Activated naive CD4-positive, alpha-beta T cell treated with anti-CD3 and anti-CD28 coated beads for 36 hours (primary cell): ENCODE results near the gene NKX6-2. TPM values are rescaled to one million over a fixed set of nuclear protein-coding genes. Genes with fewer than 3 reads are reported as not detected.
"Not testable (repeated sequence)": the region's sequence is repeated elsewhere in the genome, so short reads cannot be mapped to it uniquely, and the experiment has no call there.

Experiments
- CTCF ChIA-PET: fragments of 350-600 bp; sonication (Branson Sonifier 250); formaldehyde crosslinking; loops from one replicate; lab custom pipeline; 2021; ENCODE audit warnings: antibody characterized with exemption; lab: Charles Lee
- DNase-seq: peaks from one replicate; pipeline ENCODE4 v3.0.0-alpha.2; 2020
- H3K27ac Mint-ChIP-seq: one replicate; pipeline ENCODE4 v1.8.0; 2021; ENCODE audit warnings: mild to moderate bottlenecking, mixed read lengths
- H3K27me3 Mint-ChIP-seq: one replicate; pipeline ENCODE4 v1.8.0; 2021; ENCODE audit warnings: low read depth, mixed read lengths
- H3K36me3 Mint-ChIP-seq: one replicate; pipeline ENCODE4 v1.8.0; 2021; ENCODE audit warnings: low read depth, mixed read lengths
- H3K4me1 Mint-ChIP-seq: one replicate; pipeline ENCODE4 v1.8.0; 2021; ENCODE audit warnings: low read depth, mixed read lengths
- H3K4me3 Mint-ChIP-seq: one replicate; pipeline ENCODE4 v1.8.0; 2021; ENCODE audit warnings: mild to moderate bottlenecking, moderate library complexity, mixed read lengths
- H3K9me3 Mint-ChIP-seq: one replicate; pipeline ENCODE4 v1.8.0; 2021; ENCODE audit warnings: mixed read lengths
- intact Hi-C: fragments of 100-400 bp; cut with micrococcal nuclease; formaldehyde crosslinking; loops from one replicate; pipeline ENCODE4 v1.15.1; 2023
- total RNA-seq, 2 experiments: library from RNA; stranded (reverse); gene quantifications; one replicate each; pipeline ENCODE4 v1.2.3, GENCODE V29; 2021

NKX6-2 gene
- total RNA-seq, 2 experiments from 2014 or later = not detected

GRCh38 chr10:132749371-132749795, 36.6 kb downstream of the NKX6-2 start:
- CTCF ChIA-PET = no interaction called here

GRCh38 chr10:132748545-132749370, 37.2 kb downstream of the NKX6-2 start:
- no peaks in the 10 kb centered on the region for H3K27me3 Mint-ChIP-seq
- peak overlapping the region; percentile 24 for H3K27ac Mint-ChIP-seq
- no peaks in the 10 kb centered on the region for H3K9me3 Mint-ChIP-seq
- H3K36me3 Mint-ChIP-seq = peaks cover 6% of the 10 kb centered on the region
- no peaks in the 10 kb centered on the region for H3K4me1 Mint-ChIP-seq
- intact Hi-C loops = no loop called here
- DNase-seq = no peak
- no peak overlapping the region for H3K4me3 Mint-ChIP-seq
- CTCF ChIA-PET = no interaction called here

More at GRCh38 chr10:132749371-132749795, 36.6 kb downstream of the NKX6-2 start:
- DNase-seq = no peak
- H3K9me3 Mint-ChIP-seq = no peaks in the 10 kb centered on the region
- H3K4me1 Mint-ChIP-seq = no peaks in the 10 kb centered on the region
- peaks cover 10% of the 10 kb centered on the region for H3K36me3 Mint-ChIP-seq
- H3K27ac Mint-ChIP-seq = no peak overlapping the region
- intact Hi-C loops = no loop called here
- no peak overlapping the region for H3K4me3 Mint-ChIP-seq
- no peaks in the 10 kb centered on the region for H3K27me3 Mint-ChIP-seq

- peaks cover 3% of the 10 kb centered on the region for H3K36me3 Mint-ChIP-seq
- H3K4me3 Mint-ChIP-seq = no peak overlapping the region
- H3K9me3 Mint-ChIP-seq = no peaks in the 10 kb centered on the region
- no peak for DNase-seq
- intact Hi-C loops = no loop called here
- peak overlapping the region; percentile 24 for H3K27ac Mint-ChIP-seq
- CTCF ChIA-PET = no interaction called here
- H3K27me3 Mint-ChIP-seq = no peaks in the 10 kb centered on the region
- H3K4me1 Mint-ChIP-seq = no peaks in the 10 kb centered on the region
Measured at GRCh38 chr10:132748135-132748534, 37.8 kb downstream of the NKX6-2 start.

- no peak for DNase-seq
- CTCF ChIA-PET = no interaction called here
- H3K4me3 Mint-ChIP-seq = no peak overlapping the region
- no peaks in the 10 kb centered on the region for H3K4me1 Mint-ChIP-seq
- no peaks in the 10 kb centered on the region for H3K27me3 Mint-ChIP-seq
- intact Hi-C loops = no loop called here
- peaks cover 2% of the 10 kb centered on the region for H3K36me3 Mint-ChIP-seq
- no peaks in the 10 kb centered on the region for H3K9me3 Mint-ChIP-seq
- H3K27ac Mint-ChIP-seq = no peak overlapping the region
Measured at GRCh38 chr10:132746801-132747625, 38.9 kb downstream of the NKX6-2 start.

DNA sequence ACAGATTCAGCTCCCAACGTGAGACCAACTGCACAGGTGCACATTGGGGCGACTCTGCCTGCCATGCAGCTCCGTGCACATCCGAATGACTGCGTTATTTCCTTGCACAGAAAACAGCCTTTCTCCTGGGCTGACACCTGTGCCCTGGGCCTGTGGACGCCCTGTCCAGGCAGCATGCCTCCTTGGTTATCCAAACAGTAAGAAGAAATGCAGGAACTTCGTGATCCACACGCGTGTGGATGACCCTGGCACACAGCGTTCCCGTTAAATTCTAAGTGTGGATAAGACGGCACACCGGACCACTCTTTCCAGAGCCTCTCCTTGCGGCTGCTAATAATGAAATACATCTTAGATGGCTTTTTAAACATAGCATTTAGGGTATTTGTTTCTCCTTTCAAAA, 39.6 kb downstream of the NKX6-2 start:
- no peak overlapping the region for H3K4me3 Mint-ChIP-seq
- H3K27ac Mint-ChIP-seq = no peak overlapping the region
- CTCF ChIA-PET = interaction anchor here (0.7 to 2.0 kb wide), 2 partner anchors 92 to 273 kb away, joined by 3 to 8 read pairs; no protein-coding TSS in a partner anchor
- intact Hi-C loops = no loop called here
- no peaks in the 10 kb centered on the region for H3K9me3 Mint-ChIP-seq
- no peaks in the 10 kb centered on the region for H3K27me3 Mint-ChIP-seq
- H3K4me1 Mint-ChIP-seq = no peaks in the 10 kb centered on the region
- peaks cover 2% of the 10 kb centered on the region for H3K36me3 Mint-ChIP-seq
- DNase-seq = no peak

- Mint-ChIP-seq H3K27ac (no peak overlapping the region), H3K27me3 (no peaks in the 10 kb centered on the region), H3K36me3 (peaks cover 2% of the 10 kb centered on the region), H3K9me3 (no peaks in the 10 kb centered on the region), H3K4me3 (no peak overlapping the region), H3K4me1 (no peaks in the 10 kb centered on the region)
- intact Hi-C loops = no loop called here
- CTCF ChIA-PET = interaction anchor here (0.7 to 2.0 kb wide), 2 partner anchors 91 to 273 kb away, joined by 3 to 8 read pairs; no protein-coding TSS in a partner anchor
- DNase-seq = no peak
Measured at GRCh38 chr10:132745971-132746370, 40.0 kb downstream of the NKX6-2 start.

DNA sequence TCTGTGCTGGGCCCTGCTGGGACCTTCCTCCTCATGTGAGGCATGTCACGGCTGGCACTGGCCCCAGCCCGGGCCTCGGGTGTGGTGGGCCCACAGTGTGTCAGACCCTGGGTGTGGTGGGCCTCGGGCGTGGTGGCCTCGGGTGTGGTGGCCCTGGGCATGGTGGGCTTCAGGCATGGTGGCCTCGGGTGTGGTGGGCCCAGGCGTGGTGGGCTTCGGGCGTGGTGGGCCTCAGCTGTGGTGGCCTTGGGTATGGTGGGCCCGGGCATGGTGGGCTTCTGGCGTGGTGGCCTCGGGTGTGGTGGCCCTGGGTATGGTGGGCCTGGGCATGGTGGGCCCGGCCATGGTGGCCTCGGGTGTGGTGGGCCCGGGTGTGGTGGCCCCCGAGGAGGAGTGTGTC, 40.4 kb downstream of the NKX6-2 start:
- no peak overlapping the region for H3K27ac Mint-ChIP-seq
- no peaks in the 10 kb centered on the region for H3K9me3 Mint-ChIP-seq
- intact Hi-C loops = no loop called here
- H3K4me1 Mint-ChIP-seq = no peaks in the 10 kb centered on the region
- CTCF ChIA-PET = interaction anchor here (0.7 to 2.0 kb wide), 2 partner anchors 91 to 272 kb away, joined by 3 to 8 read pairs; no protein-coding TSS in a partner anchor
- DNase-seq = no peak
- H3K27me3 Mint-ChIP-seq = no peaks in the 10 kb centered on the region
- no peak overlapping the region for H3K4me3 Mint-ChIP-seq
- H3K36me3 Mint-ChIP-seq = peaks cover 2% of the 10 kb centered on the region

DNA sequence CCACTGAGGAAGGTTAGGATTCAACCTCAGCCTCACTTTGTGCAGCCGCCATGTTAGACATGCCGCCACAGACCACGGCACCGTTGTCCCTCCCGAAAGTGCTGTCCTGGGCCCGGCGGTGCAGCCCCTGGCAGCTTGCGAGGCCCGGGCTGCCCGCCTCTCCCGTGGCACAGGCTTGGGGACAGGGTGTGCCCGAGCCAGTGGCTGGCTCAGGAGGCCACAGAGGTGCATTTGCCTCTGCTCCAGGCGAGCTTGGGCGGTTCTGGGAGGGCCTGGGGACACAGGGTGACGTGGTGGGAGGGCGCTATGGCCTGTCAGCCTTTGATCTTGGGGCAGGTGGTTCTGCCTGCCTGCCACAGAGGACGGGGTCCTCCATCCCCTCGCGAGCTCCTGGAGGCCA, 41.1 kb downstream of the NKX6-2 start:
- CTCF ChIA-PET = interaction anchor here (2.0 kb wide), 1 partner anchor 90 kb away, joined by 8 read pairs; no protein-coding TSS in a partner anchor
- Mint-ChIP-seq H3K27me3 (no peaks in the 10 kb centered on the region), H3K4me3 (no peak overlapping the region), H3K4me1 (no peaks in the 10 kb centered on the region), H3K36me3 (peaks cover 2% of the 10 kb centered on the region), H3K27ac (no peak overlapping the region), H3K9me3 (no peaks in the 10 kb centered on the region)
- intact Hi-C loops = no loop called here
- DNase-seq = no peak

- Mint-ChIP-seq H3K4me1 (no peaks in the 10 kb centered on the region), H3K36me3 (no peaks in the 10 kb centered on the region), H3K27ac (no peak overlapping the region), H3K4me3 (no peak overlapping the region), H3K9me3 (no peaks in the 10 kb centered on the region), H3K27me3 (no peaks in the 10 kb centered on the region)
- intact Hi-C loops = no loop called here
- no peak for DNase-seq
- CTCF ChIA-PET = no interaction called here
Measured at GRCh38 chr10:132743925-132744490, 41.9 kb downstream of the NKX6-2 start.

- H3K36me3 Mint-ChIP-seq, CTCF ChIA-PET, H3K27ac Mint-ChIP-seq, H3K9me3 Mint-ChIP-seq, DNase-seq, H3K27me3 Mint-ChIP-seq, H3K4me3 Mint-ChIP-seq, intact Hi-C loops, H3K4me1 Mint-ChIP-seq: not testable (repeated sequence)
Measured at GRCh38 chr10:132743196-132743924, 42.6 kb downstream of the NKX6-2 start.

DNA sequence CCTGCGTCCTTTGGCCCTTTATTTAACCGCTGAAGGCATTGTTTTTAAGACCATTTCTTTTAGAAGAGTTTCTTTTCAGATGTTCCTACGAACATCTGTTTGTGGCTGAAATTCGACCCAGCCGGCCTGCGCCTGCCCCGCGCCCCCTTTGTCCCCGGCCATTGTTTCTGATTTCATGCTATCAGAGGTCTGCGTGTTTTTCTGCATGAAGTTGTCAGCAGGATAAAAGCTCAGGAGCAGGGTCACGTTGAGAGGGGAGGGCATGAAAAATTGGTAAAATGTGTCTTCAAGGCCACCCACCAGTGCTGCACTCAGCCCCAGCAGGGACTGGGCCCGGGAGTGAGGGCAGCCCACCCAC, 43.1 kb downstream of the NKX6-2 start:
- no peaks in the 10 kb centered on the region for H3K9me3 Mint-ChIP-seq
- intact Hi-C loops = no loop called here
- no peak for DNase-seq
- H3K4me3 Mint-ChIP-seq = no peak overlapping the region
- CTCF ChIA-PET = no interaction called here
- no peaks in the 10 kb centered on the region for H3K4me1 Mint-ChIP-seq
- H3K27ac Mint-ChIP-seq = no peak overlapping the region
- H3K36me3 Mint-ChIP-seq = no peaks in the 10 kb centered on the region
- H3K27me3 Mint-ChIP-seq = no peaks in the 10 kb centered on the region
